ENCODE results near the gene GRID2.

Gene GRID2

DNA sequence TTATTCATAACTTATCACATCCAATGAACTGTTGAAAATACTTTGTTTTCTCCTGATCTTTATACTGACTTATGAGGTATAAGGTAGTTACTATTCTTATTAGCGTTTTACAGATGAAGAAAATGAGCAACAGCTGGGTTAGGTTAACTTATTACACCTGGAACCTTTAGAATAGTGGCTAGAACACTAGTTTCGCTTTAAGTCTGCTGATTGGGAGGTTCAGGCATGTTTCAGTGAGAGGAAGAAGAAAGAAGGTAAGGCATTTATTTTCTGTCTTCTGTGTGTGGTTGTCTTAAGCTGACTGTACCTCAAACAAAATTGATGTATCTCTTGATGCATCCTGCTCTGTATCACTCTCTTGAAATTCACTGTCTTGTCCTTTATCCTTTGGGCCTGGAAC lies 302.5 kb downstream of the GRID2 start:
- TF ChIP-seq, protein P1, sequence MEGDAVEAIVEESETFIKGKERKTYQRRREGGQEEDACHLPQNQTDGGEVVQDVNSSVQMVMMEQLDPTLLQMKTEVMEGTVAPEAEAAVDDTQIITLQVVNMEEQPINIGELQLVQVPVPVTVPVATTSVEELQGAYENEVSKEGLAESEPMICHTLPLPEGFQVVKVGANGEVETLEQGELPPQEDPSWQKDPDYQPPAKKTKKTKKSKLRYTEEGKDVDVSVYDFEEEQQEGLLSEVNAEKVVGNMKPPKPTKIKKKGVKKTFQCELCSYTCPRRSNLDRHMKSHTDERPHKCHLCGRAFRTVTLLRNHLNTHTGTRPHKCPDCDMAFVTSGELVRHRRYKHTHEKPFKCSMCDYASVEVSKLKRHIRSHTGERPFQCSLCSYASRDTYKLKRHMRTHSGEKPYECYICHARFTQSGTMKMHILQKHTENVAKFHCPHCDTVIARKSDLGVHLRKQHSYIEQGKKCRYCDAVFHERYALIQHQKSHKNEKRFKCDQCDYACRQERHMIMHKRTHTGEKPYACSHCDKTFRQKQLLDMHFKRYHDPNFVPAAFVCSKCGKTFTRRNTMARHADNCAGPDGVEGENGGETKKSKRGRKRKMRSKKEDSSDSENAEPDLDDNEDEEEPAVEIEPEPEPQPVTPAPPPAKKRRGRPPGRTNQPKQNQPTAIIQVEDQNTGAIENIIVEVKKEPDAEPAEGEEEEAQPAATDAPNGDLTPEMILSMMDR (IDR thresholded peaks at IDR 0.05) = no peak

DNA sequence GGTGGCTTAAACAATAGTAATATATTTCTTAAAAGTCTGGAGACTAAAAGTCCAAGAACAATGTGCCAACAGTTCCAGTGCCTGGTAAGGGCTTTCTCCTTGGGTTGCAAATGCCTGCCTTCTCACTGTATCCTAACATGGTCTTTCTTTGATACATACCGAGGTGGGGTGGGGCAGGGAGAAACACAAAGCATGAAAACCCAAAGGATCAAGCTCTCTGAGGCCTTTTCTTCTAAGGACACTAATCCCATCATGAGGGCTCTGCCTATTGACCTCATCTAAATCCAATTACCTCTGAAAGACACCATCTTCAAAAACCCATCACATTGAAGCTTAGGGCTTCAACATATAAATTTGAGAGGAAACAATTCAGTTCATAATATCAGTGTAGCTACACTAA lies 311.3 kb downstream of the GRID2 start:
- TF ChIP-seq, protein P1 (IDR thresholded peaks at IDR 0.05) = no peak

DNA sequence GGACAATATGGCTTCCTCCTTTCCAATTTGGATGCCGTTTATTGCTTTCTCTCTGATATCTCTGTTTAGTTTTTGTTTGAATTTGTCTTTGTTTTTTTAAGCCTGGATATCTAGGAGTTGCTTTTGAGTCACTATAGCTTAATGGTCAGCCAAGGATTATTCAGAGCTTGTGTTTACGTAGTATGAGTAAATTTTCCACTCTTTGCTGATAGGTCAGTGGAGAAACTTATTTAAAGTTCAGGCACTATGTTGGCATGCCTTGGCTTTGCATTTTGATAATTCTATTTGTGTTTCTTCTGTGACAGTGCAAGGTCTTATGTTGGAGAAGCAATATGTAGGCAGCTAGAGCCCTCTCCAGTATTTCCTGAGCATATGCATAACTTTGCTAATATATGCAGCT lies 315.2 kb downstream of the GRID2 start:
- TF ChIP-seq, protein P1 (IDR thresholded peaks at IDR 0.05) = no peak; the same call in 1 of the 2 replicates

DNA sequence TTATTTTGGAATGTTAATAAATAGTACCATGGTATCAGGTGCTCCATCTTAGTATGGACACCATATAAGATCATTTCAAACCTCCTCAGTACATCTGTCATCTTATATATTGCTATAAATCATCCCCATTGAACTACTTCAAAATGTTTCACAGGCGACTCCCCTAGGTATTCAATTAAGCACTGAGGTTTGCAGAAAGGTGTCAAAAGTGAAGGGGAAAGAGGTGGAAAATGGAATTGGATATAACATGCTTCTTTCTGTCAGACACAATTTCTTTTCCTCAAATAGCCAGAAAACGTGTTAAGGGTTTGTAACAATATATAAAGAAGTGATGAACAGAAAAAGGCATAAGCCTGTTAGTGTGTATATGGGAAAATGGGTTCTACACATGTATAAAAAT lies 325.5 kb downstream of the GRID2 start:
- TF ChIP-seq, protein P1 (IDR thresholded peaks at IDR 0.05) = no peak

- TF ChIP-seq, protein P1 (IDR thresholded peaks at IDR 0.05) = no peak
Measured at GRCh38 chr4:92634882-92635281, 331.1 kb downstream of the GRID2 start.

DNA sequence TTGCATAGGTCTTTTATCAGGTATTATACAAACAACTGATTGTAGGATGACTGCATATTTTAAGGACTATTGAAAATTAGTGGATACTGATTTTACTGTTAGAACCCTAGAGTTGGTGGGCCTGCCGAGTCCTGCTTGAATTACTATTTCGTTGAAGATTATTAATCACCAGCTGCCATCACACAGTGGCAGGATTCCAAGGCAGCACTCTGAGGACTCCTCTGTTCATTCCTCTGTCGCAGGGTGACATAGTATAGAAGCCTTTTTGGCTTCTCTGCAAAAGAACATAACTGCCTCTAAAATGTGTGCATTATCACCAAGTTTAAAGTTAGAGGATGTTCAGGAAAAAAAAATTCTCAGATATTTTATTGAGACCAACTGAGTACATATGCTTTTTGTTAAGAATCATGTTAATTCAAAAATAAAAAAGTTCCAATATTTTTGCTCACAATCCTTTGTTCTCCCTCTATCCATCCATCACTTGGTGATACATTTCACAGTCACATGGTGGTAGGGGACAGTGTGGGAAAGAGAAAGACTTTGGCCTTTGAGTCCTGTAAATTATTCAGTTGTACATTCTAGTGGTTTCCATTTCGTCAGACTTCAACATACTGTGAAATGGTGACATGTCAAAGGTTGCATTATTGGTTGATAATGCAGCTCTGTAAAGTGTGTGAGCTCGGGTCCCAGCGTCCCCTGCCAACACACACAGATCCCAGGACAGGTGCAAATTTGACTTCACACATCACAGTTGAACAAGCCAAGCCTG lies 332.5 kb downstream of the GRID2 start:
- TF ChIP-seq, protein P1 (IDR thresholded peaks at IDR 0.05) = no peak

- TF ChIP-seq, protein P1 (IDR thresholded peaks at IDR 0.05) = no peak
Measured at GRCh38 chr4:92641409-92641808, 337.6 kb downstream of the GRID2 start.

DNA sequence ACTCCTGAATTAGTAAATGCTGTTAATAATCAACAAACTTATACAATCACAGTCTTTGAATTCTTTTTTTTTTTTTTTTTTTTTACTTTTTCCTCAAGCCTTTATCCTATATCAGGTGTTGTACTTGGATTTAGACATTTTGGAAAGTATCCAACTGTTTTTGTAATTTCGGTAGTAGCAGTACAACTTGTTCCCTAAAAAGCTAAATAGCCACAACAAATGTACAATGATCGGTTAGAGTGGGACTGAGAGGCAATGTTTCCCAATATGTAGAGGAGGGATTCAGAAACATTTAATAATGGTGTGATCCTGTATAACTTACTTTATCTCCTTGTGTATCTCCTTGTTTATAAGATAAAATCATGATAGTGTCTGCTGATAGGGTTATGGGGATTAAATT lies 343.1 kb downstream of the GRID2 start:
- TF ChIP-seq, protein P1 (IDR thresholded peaks at IDR 0.05) = no peak

All from LNCAP (cell line).